Activated CD8-positive, alpha-beta memory T cell treated with anti-CD3 and anti-CD28 coated beads, Interleukin-2, amount 10 ng/mL, durations not matched to agents 7 days and 5 days (primary cell): Measurements from ENCODE around the gene IL2RA. TPM values are rescaled to one million over a fixed set of nuclear protein-coding genes. Genes with fewer than 3 reads are reported as not detected.

Source experiments
- ATAC-seq: fragments of 150-1000 bp; cut with Tn5 transposase; one replicate; pipeline ENCODE4 v1.10.0; 2021; ENCODE audit warnings: moderate library complexity
- CTCF ChIA-PET: fragments of 350-600 bp; sonication (Branson Sonifier 250); formaldehyde crosslinking; loops from one replicate; lab custom pipeline; 2021; ENCODE audit warnings: antibody characterized with exemption; lab: Charles Lee
- DNase-seq: peaks from one replicate; pipeline ENCODE4 v3.0.0-alpha.2; 2020
- H3K27ac Mint-ChIP-seq: one replicate; pipeline ENCODE4 v1.8.0; 2021; ENCODE audit warnings: mild to moderate bottlenecking, mixed read lengths
- H3K27me3 Mint-ChIP-seq: one replicate; pipeline ENCODE4 v1.8.0; 2021; ENCODE audit warnings: mixed read lengths
- H3K36me3 Mint-ChIP-seq: one replicate; pipeline ENCODE4 v1.8.0; 2021; ENCODE audit warnings: mild to moderate bottlenecking, mixed read lengths
- H3K4me1 Mint-ChIP-seq: one replicate; pipeline ENCODE4 v1.8.0; 2021; ENCODE audit warnings: mixed read lengths
- H3K4me3 Mint-ChIP-seq: one replicate; pipeline ENCODE4 v1.8.0; 2021; ENCODE audit warnings: mild to moderate bottlenecking, moderate library complexity, mixed read lengths
- H3K9me3 Mint-ChIP-seq: one replicate; pipeline ENCODE4 v1.8.0; 2022; ENCODE audit warnings: low read depth, mixed read lengths
- total RNA-seq, 2 experiments: library from RNA; stranded (reverse); gene quantifications; one replicate each; pipeline ENCODE4 v1.2.3, GENCODE V29; 2021

IL2RA gene
- total RNA-seq, 2 experiments from 2014 or later, result 302 to 832 TPM

DNA sequence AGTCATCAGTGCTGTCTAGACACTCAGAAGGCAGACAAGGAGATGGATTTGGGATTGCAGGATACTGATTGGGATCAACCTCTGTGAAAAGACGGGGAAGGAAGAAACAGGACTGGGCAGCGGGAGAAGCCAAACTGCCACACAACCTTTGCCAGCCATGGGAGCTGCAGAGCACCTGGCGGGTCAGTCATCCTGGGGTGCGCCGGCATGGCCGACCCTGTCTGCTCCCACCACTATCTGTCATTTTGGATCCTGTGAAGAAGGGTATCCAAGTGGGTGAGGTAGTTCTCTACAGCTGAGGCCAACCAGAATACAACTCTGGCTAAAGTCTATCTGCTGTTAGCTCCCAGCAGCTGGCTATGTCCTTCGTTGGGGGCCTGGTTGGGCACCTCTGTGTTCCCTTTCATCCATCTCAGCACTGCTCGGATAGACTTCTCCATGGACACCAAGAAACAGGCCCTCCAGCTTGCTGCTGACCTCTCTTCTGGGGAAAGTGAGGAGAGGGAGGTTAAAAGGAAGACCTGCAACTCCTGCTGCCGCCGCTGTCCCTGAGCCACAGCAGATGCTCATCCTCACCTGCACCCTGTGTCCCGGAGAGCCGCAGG, 15.0 kb upstream of the IL2RA start:
- CTCF ChIA-PET, result interaction anchor here (1.3 to 12.9 kb wide), 3 partner anchors 7 to 19 kb away, joined by 3 to 246 read pairs (median 3); no protein-coding TSS in a partner anchor
- H3K27ac Mint-ChIP-seq, result no peak overlapping the region
- H3K36me3 Mint-ChIP-seq, result peaks cover 13% of the 10 kb centered on the region
- ATAC-seq (no peak), DNase-seq (peak; percentile 36)
- H3K4me3 Mint-ChIP-seq, result no peak overlapping the region
- peaks cover 67% of the 10 kb centered on the region for H3K4me1 Mint-ChIP-seq
- H3K9me3 Mint-ChIP-seq, result no peaks in the 10 kb centered on the region
- no peaks in the 10 kb centered on the region for H3K27me3 Mint-ChIP-seq

- DNase-seq (peak; percentile 48), ATAC-seq (peak; percentile 42)
- Mint-ChIP-seq H3K9me3 (no peaks in the 10 kb centered on the region), H3K4me1 (peaks cover 70% of the 10 kb centered on the region), H3K27ac (peak overlapping the region; percentile 76), H3K36me3 (peaks cover 3% of the 10 kb centered on the region), H3K27me3 (no peaks in the 10 kb centered on the region), H3K4me3 (peak overlapping the region; percentile 45)
- CTCF ChIA-PET, result interaction anchor here (0.8 to 12.9 kb wide), 2 partner anchors 10 to 18 kb away, joined by 3 to 246 read pairs; no protein-coding TSS in a partner anchor
Measured at GRCh38 chr10:6074489-6075301, 12.5 kb upstream of the IL2RA start.

DNA sequence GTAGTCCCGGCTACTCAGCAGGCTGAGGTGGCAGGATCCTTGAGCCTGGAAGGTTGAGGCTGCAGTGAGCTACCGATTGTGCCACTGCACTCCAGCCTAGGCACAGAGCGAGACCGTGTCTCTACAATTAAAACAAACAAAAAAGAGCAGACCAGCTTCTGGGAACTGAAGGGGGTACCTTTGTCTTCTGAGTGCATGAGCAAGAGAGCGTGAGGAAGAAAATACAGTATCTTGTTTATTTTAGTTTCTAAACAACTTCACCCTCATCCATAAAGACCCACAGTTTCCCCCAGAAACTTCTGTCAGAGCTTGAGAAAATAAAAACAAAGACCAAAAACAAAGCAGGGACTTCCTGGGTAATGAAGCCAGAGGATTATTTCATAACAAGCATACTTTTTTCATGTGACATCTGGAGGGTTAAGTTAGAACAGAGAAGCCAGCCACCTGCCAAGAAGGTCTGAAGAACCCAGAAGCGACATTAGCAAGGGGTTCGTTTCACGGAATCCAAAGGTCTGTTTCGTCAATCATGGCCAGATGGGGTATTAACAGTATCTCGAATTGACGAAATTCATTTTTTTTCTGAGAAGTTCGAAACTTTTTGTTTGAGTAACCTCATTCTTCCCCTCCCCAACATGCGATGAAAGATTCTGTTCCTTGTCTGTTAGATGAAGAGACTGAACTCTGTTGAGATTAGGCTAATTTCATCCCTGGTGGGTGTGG, 10.2 kb upstream of the IL2RA start:
- peak; percentile 77 for DNase-seq
- no peaks in the 10 kb centered on the region for H3K27me3 Mint-ChIP-seq
- CTCF ChIA-PET, result interaction anchor here (1.0 to 12.9 kb wide), 9 partner anchors 9 to 59 kb away, joined by 4 to 246 read pairs (median 7); partner anchors contain the start of gene IL2RA
- H3K4me1 Mint-ChIP-seq, result peaks cover 90% of the 10 kb centered on the region
- H3K36me3 Mint-ChIP-seq, result peaks cover 5% of the 10 kb centered on the region
- peak overlapping the region; percentile 96 for H3K27ac Mint-ChIP-seq
- ATAC-seq, result peak; percentile 70
- no peaks in the 10 kb centered on the region for H3K9me3 Mint-ChIP-seq
- H3K4me3 Mint-ChIP-seq, result peak overlapping the region; percentile 71

DNA sequence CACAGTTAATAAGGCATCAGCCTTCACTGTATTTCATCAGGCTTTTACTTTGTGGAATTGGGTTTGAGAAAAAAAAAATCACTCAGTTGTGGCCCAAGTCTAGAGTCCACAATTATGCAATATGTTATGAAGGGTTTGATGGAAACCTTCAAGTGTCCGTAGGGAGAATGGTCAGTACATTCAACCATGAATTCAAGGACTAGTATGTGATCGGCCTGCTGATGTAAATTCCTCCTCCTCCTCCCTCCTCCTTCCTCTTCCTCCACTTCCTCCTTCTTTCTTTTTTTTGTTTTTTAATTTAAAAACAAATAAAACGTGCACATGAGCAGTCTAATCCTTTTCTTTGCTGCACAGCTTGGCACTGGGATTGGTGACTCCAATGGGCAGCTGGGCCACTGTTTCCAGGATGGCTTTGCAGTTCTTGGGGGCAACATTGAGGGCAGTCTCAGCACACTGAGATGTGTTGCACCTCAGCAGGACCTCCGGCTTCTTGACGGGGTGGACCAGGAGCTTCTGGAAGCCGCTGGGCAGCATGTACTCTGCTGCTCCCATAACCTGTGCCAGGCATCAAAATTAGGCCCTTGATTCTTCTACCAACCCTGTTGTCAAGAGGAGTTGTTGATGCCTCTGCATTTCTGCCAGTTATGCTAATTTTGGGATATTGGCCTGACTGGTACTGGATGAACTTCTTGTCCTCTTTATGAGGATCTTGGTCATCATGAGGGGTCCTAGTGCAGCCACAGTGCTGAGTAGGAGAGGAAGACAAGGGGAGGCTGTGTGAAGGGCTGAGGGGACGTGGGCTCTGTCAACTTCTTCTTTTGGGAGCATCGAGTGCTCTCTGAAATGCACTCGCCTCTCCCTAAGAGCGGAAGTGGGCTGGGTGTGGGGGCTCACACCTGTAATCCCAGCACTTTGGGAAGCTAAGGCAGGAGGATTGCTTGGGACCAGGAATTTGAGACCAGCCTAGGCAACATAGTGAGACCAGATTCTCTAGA, 9.3 kb upstream of the IL2RA start:
- peaks cover 4% of the 10 kb centered on the region for H3K36me3 Mint-ChIP-seq
- peak overlapping the region; percentile 71 for H3K4me3 Mint-ChIP-seq
- H3K27ac Mint-ChIP-seq, result peak overlapping the region; percentile 96
- no peaks in the 10 kb centered on the region for H3K27me3 Mint-ChIP-seq
- H3K4me1 Mint-ChIP-seq, result peaks cover 95% of the 10 kb centered on the region
- H3K9me3 Mint-ChIP-seq, result no peaks in the 10 kb centered on the region
- CTCF ChIA-PET, result interaction anchor here (1.0 to 12.9 kb wide), 9 partner anchors 8 to 58 kb away, joined by 4 to 246 read pairs (median 7); partner anchors contain the start of gene IL2RA
- DNase-seq, result peak; percentile 41
- no peak for ATAC-seq

GRCh38 chr10:6070660-6071059, 8.5 kb upstream of the IL2RA start:
- DNase-seq, result peak; percentile 72
- CTCF ChIA-PET, result interaction anchor here (0.7 to 12.9 kb wide), 5 partner anchors 9 to 20 kb away, joined by 3 to 246 read pairs (median 9); partner anchors contain the start of gene IL2RA
- peak overlapping the region; percentile 9 for H3K4me3 Mint-ChIP-seq
- H3K4me1 Mint-ChIP-seq, result peaks cover 97% of the 10 kb centered on the region
- no peaks in the 10 kb centered on the region for H3K9me3 Mint-ChIP-seq
- peak overlapping the region; percentile 96 for H3K27ac Mint-ChIP-seq
- ATAC-seq, result peak; percentile 6
- no peaks in the 10 kb centered on the region for H3K27me3 Mint-ChIP-seq
- H3K36me3 Mint-ChIP-seq, result peaks cover 6% of the 10 kb centered on the region

DNA sequence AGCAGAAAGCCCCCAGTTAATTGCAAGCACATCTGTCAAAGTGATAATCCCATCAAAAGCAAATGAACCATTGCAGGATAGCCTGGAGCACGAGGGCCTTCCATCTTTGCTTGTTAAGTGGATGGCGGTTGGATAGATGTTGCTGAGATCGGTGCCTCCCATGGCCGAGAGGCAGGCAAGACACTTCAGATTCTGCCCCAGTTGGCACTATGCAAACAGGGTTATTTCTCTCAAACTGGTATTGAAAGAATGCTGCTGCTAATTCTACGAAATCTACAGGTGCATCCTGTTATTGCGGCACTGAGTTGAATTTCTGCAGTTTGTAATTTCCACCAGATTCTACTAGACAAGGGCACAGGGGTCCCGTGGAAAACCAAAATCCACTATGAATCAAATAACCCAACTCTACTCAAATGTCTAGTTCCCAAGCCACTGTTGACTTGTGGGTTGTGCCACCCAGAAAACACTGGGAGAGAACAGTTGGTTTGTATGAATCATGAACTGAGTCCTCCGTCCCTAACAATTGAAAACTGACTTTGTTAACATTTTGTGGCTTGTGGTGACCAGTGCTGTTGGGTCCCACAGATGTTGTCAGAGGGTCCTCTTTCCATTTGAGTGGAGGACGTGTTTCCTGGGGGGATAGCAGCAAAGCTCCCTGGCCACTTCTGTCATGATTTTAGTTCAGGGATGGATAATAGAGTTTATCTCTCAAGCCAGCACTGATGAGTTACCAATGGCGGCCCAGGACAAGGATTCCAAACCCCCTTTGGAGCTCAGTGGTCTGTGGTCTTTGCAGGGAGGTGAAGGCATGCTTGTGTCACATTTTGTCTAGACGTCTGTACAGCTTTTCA, 7.1 kb upstream of the IL2RA start:
- Mint-ChIP-seq H3K27me3 (no peaks in the 10 kb centered on the region), H3K9me3 (no peaks in the 10 kb centered on the region), H3K36me3 (peaks cover 10% of the 10 kb centered on the region), H3K4me1 (peaks cover 99% of the 10 kb centered on the region), H3K27ac (peak overlapping the region; percentile 96), H3K4me3 (peak overlapping the region; percentile 38)
- CTCF ChIA-PET, result interaction anchor here (1.2 to 12.9 kb wide), 5 partner anchors 15 to 134 kb away, joined by 3 to 246 read pairs (median 4); partner anchors contain the start of gene PFKFB3
- peak; percentile 3 for ATAC-seq
- peak; percentile 60 for DNase-seq

DNA sequence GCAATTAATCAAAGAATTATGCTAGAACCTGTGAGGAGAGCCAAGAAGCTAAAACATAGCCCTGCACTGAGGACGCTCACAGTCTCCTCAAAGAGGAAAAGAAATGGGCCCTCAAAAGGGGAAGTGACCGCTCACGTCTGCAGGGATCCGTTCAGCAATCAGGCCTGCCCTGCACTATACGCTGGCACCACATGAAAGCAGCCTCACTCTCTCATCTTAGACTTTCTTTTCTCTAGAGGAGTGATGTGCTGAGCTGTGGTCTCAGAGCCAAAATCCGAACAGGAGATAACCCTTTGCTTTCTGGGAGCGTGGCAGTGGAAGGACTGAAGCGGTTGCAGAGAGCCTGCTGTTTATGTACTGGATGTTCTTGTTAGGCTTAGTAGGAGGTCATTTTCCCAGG, 6.3 kb upstream of the IL2RA start:
- Mint-ChIP-seq H3K9me3 (no peaks in the 10 kb centered on the region), H3K4me3 (peak overlapping the region; percentile 32), H3K36me3 (peaks cover 9% of the 10 kb centered on the region), H3K27ac (peak overlapping the region; percentile 96), H3K27me3 (no peaks in the 10 kb centered on the region), H3K4me1 (peaks cover 94% of the 10 kb centered on the region)
- ATAC-seq (peak; percentile 5), DNase-seq (no peak)
- CTCF ChIA-PET, result interaction anchor here (1.1 to 12.9 kb wide), 6 partner anchors 15 to 134 kb away, joined by 3 to 246 read pairs (median 4); partner anchors contain the start of gene PFKFB3

DNA sequence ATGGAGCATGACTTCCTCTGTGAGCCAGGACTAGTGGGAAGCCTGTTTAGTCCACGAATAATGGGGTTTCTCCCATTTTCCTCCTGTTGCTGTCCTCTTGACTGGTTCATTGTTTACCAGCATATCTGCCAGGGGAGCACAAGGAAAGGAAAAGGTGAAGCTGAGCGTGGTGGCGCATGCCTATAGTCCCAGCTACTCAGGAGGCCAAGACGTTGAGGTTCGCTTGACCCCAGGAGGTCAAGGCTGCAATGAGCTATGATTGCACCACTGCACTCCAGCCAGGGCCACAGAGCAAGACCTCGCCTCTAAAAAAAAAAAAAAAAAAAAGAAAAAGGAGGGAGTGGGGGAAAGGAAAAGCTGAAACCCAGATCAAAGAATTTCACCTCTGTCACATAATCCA, 5.8 kb upstream of the IL2RA start:
- H3K9me3 Mint-ChIP-seq, result no peaks in the 10 kb centered on the region
- ATAC-seq (no peak), DNase-seq (no peak)
- H3K36me3 Mint-ChIP-seq, result peaks cover 9% of the 10 kb centered on the region
- peaks cover 92% of the 10 kb centered on the region for H3K4me1 Mint-ChIP-seq
- H3K4me3 Mint-ChIP-seq, result no peak overlapping the region
- CTCF ChIA-PET, result interaction anchor here (1.1 to 12.9 kb wide), 5 partner anchors 14 to 135 kb away, joined by 3 to 246 read pairs (median 4); partner anchors contain the start of gene PFKFB3
- H3K27ac Mint-ChIP-seq, result peak overlapping the region; percentile 96
- H3K27me3 Mint-ChIP-seq, result no peaks in the 10 kb centered on the region

- DNase-seq, result no peak
- Mint-ChIP-seq H3K36me3 (peaks cover 9% of the 10 kb centered on the region), H3K4me1 (peaks cover 92% of the 10 kb centered on the region), H3K9me3 (no peaks in the 10 kb centered on the region), H3K27ac (peak overlapping the region; percentile 66), H3K4me3 (peak overlapping the region; percentile 9), H3K27me3 (no peaks in the 10 kb centered on the region)
- CTCF ChIA-PET, result interaction anchor here (1.1 to 12.9 kb wide), 5 partner anchors 14 to 339 kb away, joined by 3 to 246 read pairs (median 3); no protein-coding TSS in a partner anchor
- no peak for ATAC-seq
Measured at GRCh38 chr10:6067457-6067856, 5.3 kb upstream of the IL2RA start.

DNA sequence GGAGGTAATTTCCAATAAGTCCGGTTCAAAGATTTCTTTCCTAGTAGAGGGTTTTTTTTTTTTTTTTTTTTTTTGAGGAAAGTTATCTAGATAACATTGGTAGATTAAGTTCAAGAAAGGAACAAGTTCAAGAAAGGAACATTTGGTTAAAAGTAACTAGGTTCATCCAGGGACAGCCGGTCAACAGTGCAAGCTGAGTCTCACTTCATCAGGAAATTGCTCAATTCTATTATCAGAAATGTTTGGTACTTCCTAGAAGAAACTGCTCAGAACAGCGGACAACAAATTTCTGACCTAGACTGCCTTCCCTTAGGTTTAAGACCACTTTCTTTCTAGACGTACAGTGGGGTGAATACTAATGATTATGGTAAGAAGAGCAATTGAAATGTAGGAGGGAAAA, 3.7 kb upstream of the IL2RA start:
- DNase-seq (peak; percentile 53), ATAC-seq (peak; percentile 16)
- Mint-ChIP-seq H3K9me3 (no peaks in the 10 kb centered on the region), H3K27me3 (no peaks in the 10 kb centered on the region), H3K4me3 (peak overlapping the region; percentile 44), H3K36me3 (peaks cover 17% of the 10 kb centered on the region), H3K4me1 (peaks cover 77% of the 10 kb centered on the region), H3K27ac (peak overlapping the region; percentile 80)
- CTCF ChIA-PET, result interaction anchor here (1.0 to 12.9 kb wide), 6 partner anchors 11 to 52 kb away, joined by 3 to 246 read pairs (median 8); no protein-coding TSS in a partner anchor

- Mint-ChIP-seq H3K27ac (peak overlapping the region; percentile 80), H3K4me3 (peak overlapping the region; percentile 44), H3K36me3 (peaks cover 21% of the 10 kb centered on the region), H3K4me1 (peaks cover 72% of the 10 kb centered on the region), H3K9me3 (no peaks in the 10 kb centered on the region), H3K27me3 (no peaks in the 10 kb centered on the region)
- CTCF ChIA-PET, result interaction anchor here (1.3 to 12.9 kb wide), 3 partner anchors 12 to 19 kb away, joined by 10 to 246 read pairs (median 14); no protein-coding TSS in a partner anchor
- peak; percentile 3 for ATAC-seq
- DNase-seq, result peak; percentile 67
Measured at GRCh38 chr10:6065406-6065805, 3.2 kb upstream of the IL2RA start.
